Type B pancreatic cell (in vitro differentiated cells): ENCODE results near the gene SERTM1. TPM values are rescaled to one million over a fixed set of nuclear protein-coding genes. Genes with fewer than 3 reads are reported as not detected.
A peak's percentile ranks its signal among the peaks of the same experiment; 100 is the strongest.

ENCODE experiments used
- DNase-seq: peaks from one replicate; pipeline ENCODE4 v3.0.0; 2021; ENCODE audit warnings: mixed read lengths; ENCODE audit not compliant: unreplicated experiment; ENCODE audit errors: extremely low spot score
- H3K27ac Mint-ChIP-seq: 2 replicates; pipeline ENCODE4 v1.8.0; 2021; ENCODE audit warnings: mild to moderate bottlenecking, mixed read lengths
- H3K27me3 Mint-ChIP-seq: 2 replicates; pipeline ENCODE4 v1.8.0; 2021; ENCODE audit warnings: mixed read lengths
- H3K36me3 Mint-ChIP-seq: 2 replicates; pipeline ENCODE4 v1.8.0; 2021; ENCODE audit warnings: mixed read lengths
- H3K4me1 Mint-ChIP-seq: one replicate; pipeline ENCODE4 v1.8.0; 2021; ENCODE audit warnings: mixed read lengths; ENCODE audit not compliant: unreplicated experiment
- H3K4me3 Mint-ChIP-seq: 2 replicates; pipeline ENCODE4 v1.8.0; 2021; ENCODE audit warnings: mild to moderate bottlenecking, mixed read lengths
- H3K9me3 Mint-ChIP-seq: 2 replicates; pipeline ENCODE4 v1.8.0; 2021; ENCODE audit warnings: mixed read lengths
- CTCF ChIP-seq: fragments of 200-600 bp; sonication (generic); conservative IDR thresholded peaks from 2 replicates; pipeline ENCODE4 v1.5.0; 2021; ENCODE audit warnings: antibody characterized with exemption, mild to moderate bottlenecking
- total RNA-seq: library from RNA; stranded (reverse); gene quantifications from 2 replicates; pipeline ENCODE4 v1.2.1, GENCODE V29; 2021; ENCODE audit warnings: low replicate concordance

SERTM1 gene
- total RNA-seq, 1 donor from 2014 or later: 6.5 TPM

GRCh38 chr13:36650611-36651010, 23.2 kb upstream of the SERTM1 start:
- H3K4me1 Mint-ChIP-seq: no peaks in the 10 kb centered on the region
- no peak for TF ChIP-seq CTCF
- no peak overlapping the region for H3K4me3 Mint-ChIP-seq
- peaks cover 4% of the 10 kb centered on the region for H3K9me3 Mint-ChIP-seq
- H3K27me3 Mint-ChIP-seq: no peaks in the 10 kb centered on the region
- no peak overlapping the region for H3K27ac Mint-ChIP-seq
- H3K36me3 Mint-ChIP-seq: no peaks in the 10 kb centered on the region
- no peak for DNase-seq

DNA sequence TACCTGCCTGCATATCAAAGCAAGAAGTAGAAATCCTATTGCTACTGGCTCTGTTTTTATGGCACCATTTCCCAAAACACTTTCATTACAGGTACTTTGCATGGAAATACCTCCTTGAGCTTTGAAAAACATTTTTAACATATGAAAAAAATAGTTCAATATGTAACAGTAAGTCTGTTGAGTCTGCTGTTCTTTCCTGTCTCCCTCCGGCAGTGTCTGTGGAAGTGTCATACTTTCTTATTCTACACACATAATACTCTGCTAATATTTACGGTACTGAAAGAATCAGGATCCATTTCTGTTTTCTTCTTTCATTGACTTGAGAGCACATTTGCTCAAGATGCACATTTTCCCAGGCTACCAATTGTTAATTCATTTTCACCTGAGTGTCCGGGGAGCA, 8.2 kb upstream of the SERTM1 start:
- no peaks in the 10 kb centered on the region for H3K36me3 Mint-ChIP-seq
- no peak overlapping the region for H3K4me3 Mint-ChIP-seq
- no peaks in the 10 kb centered on the region for H3K4me1 Mint-ChIP-seq
- H3K27ac Mint-ChIP-seq: no peak overlapping the region
- DNase-seq: no peak
- H3K9me3 Mint-ChIP-seq: no peaks in the 10 kb centered on the region
- TF ChIP-seq CTCF: no peak
- peaks cover 33% of the 10 kb centered on the region for H3K27me3 Mint-ChIP-seq

- TF ChIP-seq CTCF: no peak
- no peaks in the 10 kb centered on the region for H3K4me1 Mint-ChIP-seq
- no peaks in the 10 kb centered on the region for H3K9me3 Mint-ChIP-seq
- no peak for DNase-seq
- no peak overlapping the region for H3K27ac Mint-ChIP-seq
- H3K36me3 Mint-ChIP-seq: no peaks in the 10 kb centered on the region
- H3K4me3 Mint-ChIP-seq: no peak overlapping the region
- H3K27me3 Mint-ChIP-seq: peaks cover 43% of the 10 kb centered on the region
These were observed 7.2 kb upstream of the SERTM1 start for GRCh38 chr13:36666477-36667229.

DNA sequence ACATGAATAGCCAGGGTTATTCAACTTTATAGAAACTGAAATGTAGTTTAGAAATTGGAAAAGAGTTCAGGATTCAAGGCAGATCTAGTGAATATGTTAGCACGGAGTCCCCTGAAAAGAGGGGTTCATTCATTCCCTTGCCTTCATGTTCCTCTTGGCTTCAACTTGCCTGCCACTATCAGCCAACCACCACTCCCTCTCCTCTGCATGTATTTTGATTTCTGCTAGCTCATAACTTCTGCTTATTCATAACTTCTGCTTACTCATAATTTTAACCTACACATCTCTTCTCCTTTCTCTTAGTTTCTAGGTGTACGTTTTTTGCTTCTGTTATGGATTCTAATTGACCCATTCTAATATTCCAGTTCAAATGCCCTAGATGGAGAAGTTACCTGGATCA, 5.5 kb upstream of the SERTM1 start:
- Mint-ChIP-seq H3K4me3 (no peak overlapping the region), H3K36me3 (no peaks in the 10 kb centered on the region), H3K27ac (no peak overlapping the region), H3K27me3 (peaks cover 60% of the 10 kb centered on the region), H3K9me3 (no peaks in the 10 kb centered on the region), H3K4me1 (peaks cover 1% of the 10 kb centered on the region)
- DNase-seq: no peak
- no peak for TF ChIP-seq CTCF

DNA sequence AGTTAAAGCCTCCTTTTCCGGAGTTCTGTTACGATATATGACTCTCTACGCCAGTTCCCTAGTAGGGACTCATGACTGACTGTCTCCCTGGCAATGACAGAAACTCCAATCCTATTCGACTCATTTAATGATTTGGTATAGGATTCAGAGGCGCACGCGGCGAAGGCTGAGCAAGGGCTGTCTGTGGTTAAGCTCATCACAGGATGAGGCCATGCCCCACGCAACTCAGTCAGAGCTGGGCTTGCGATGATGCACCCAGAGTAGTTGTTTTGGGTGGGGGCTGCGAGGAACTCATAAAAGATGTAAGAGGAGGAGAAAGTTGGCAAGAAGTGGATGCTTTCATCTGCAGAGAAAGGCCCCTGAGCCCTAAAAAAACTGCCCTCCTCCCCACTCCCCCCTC, 468 bp upstream of the SERTM1 start:
- peak overlapping the region; percentile 88 for H3K4me3 Mint-ChIP-seq
- no peak for TF ChIP-seq CTCF

More for the DNA sequence above, 468 bp upstream of the SERTM1 start:
- H3K27me3 Mint-ChIP-seq: peaks cover 89% of the 10 kb centered on the region
- peaks cover 9% of the 10 kb centered on the region for H3K4me1 Mint-ChIP-seq
- no peaks in the 10 kb centered on the region for H3K9me3 Mint-ChIP-seq
- no peak overlapping the region for H3K27ac Mint-ChIP-seq
- H3K36me3 Mint-ChIP-seq: no peaks in the 10 kb centered on the region
- DNase-seq: no peak
